ENCODE data around the gene MAP4K1.

MAP4K1 gene

GRCh38 chr19:38648769-38649304, 31.1 kb upstream of the MAP4K1 start (continued):
- TF ChIP-seq ZNF366 (tag by site-specific recombination; conservative IDR thresholded peaks at IDR 0.05): peak; percentile 97
- peak; percentile 40; the same call in 1 of the 2 replicates for TF ChIP-seq KLF7 (tag by site-specific recombination; IDR thresholded peaks at IDR 0.05; ENCODE audit: borderline replicate concordance)
- no peak for TF ChIP-seq KLF16 (tag by site-specific recombination; IDR thresholded peaks at IDR 0.05)
- 0 out of 2 replicates have a peak, but pooled peaks have one; percentile 12 for TF ChIP-seq ZNF692 (tag by site-specific recombination; IDR thresholded peaks at IDR 0.05)
- TF ChIP-seq ZNF157 (tag by site-specific recombination; IDR thresholded peaks at IDR 0.05): 0 out of 2 replicates have a peak, but pooled peaks have one; percentile 11
- no peak for TF ChIP-seq ATF2 (tag by site-specific recombination; IDR thresholded peaks at IDR 0.05; ENCODE audit: low read depth)
- no peak for TF ChIP-seq ZNF776 (tag by site-specific recombination; IDR thresholded peaks at IDR 0.05; ENCODE audit: borderline replicate concordance)
- 0 out of 2 replicates have a peak, but pooled peaks have one; percentile 29 for TF ChIP-seq ZBTB20 (tag by site-specific recombination; IDR thresholded peaks at IDR 0.05)
- peak; percentile 5; the same call in 1 of the 2 replicates for TF ChIP-seq KLF8 (tag by site-specific recombination; IDR thresholded peaks at IDR 0.05)
- TF ChIP-seq ZNF530 (tag by site-specific recombination; IDR thresholded peaks at IDR 0.05; ENCODE audit: low read depth): no peak
- no peak for TF ChIP-seq ZNF426 (tag by site-specific recombination; IDR thresholded peaks at IDR 0.05)
- TF ChIP-seq ZNF560 (tag by site-specific recombination; IDR thresholded peaks at IDR 0.05; ENCODE audit: borderline replicate concordance): no peak
- TF ChIP-seq HOXD13 (CRISPR knock-in tag; IDR thresholded peaks at IDR 0.05; ENCODE audit: borderline replicate concordance): no peak
- peak; percentile 74 for TF ChIP-seq PATZ1 (tag by site-specific recombination; IDR thresholded peaks at IDR 0.05)
- TF ChIP-seq ZNF341 (tag by site-specific recombination; IDR thresholded peaks at IDR 0.05; ENCODE audit: low read depth): peak; percentile 49

- ChIA-PET CTCF (interaction anchor here (0.7 to 8.2 kb wide), 20 partner anchors 10 to 749 kb away, joined by 3 to 85 read pairs (median 4); partner anchors contain the start of genes FAM98C, MRPS12 and SARS2), POLR2A (interaction anchor here (0.6 to 6.3 kb wide), 41 partner anchors 9 to 788 kb away, joined by 3 to 122 read pairs (median 8); partner anchors contain the start of genes ECH1, EIF3K, FAM98C and MAP4K1)
- Histone ChIP-seq H3K36me3 (ENCODE audit: control insufficient read depth in 2 of 2, insufficient read depth in 1 of 2, low read length in 2 of 2) (peaks cover 0 to 5% of the 10 kb centered on the region in 2 experiments; a peak in 1 of 3 replicates), H3K27ac (ENCODE audit: extremely low read depth, low read depth, low read length) (peak overlapping the region; percentile 96), H3K4me1 (ENCODE audit: control insufficient read depth, insufficient read depth, low read length) (peaks cover 43% of the 10 kb centered on the region), H3K9me3 (ENCODE audit: control insufficient read depth, insufficient read depth, low read depth, low read length) (peaks cover 2% of the 10 kb centered on the region; the same call in 1 of the 2 replicates), H3K4me3 (ENCODE audit: low read depth, low read length) (peak overlapping the region; percentile 84)
- TF ChIP-seq ZNF311 (tag by site-specific recombination; IDR thresholded peaks at IDR 0.05; ENCODE audit: borderline replicate concordance) (no peak), ZFP41 (tag by site-specific recombination; IDR thresholded peaks at IDR 0.05; ENCODE audit: borderline replicate concordance) (no peak), ZNF239 (tag by site-specific recombination; IDR thresholded peaks at IDR 0.05) (no peak), ZNF404 (tag by site-specific recombination; IDR thresholded peaks at IDR 0.05) (no peak; the same call in 1 of the 2 replicates), ZNF621 (tag by site-specific recombination; IDR thresholded peaks at IDR 0.05) (no peak), ZNF704 (tag by site-specific recombination; IDR thresholded peaks at IDR 0.05) (no peak), MYNN (tag by site-specific recombination; IDR thresholded peaks at IDR 0.05; ENCODE audit: borderline replicate concordance) (no peak), ZNF133 (tag by site-specific recombination; IDR thresholded peaks at IDR 0.05) (no peak), ZIC2 (tag by site-specific recombination; IDR thresholded peaks at IDR 0.05) (no peak), ZNF391 (tag by site-specific recombination; IDR thresholded peaks at IDR 0.05; ENCODE audit: borderline replicate concordance, low read depth) (peak; percentile 10), ZSCAN18 (tag by site-specific recombination; IDR thresholded peaks at IDR 0.05) (no peak), OVOL3 (tag by site-specific recombination; IDR thresholded peaks at IDR 0.05) (peak; percentile 35; the same call in 1 of the 2 replicates), ZNF112 (tag by site-specific recombination; IDR thresholded peaks at IDR 0.05) (no peak)
These were observed 30.4 kb upstream of the MAP4K1 start for GRCh38 chr19:38647966-38648768.
